NCI-H1092 treated with DMSO at 0.1 percent for 48 hours (cell line): ENCODE data around the gene ACBD3.

Source experiments
- DNase-seq: peaks from one replicate; lab custom pipeline; 2025; lab: John Stamatoyannopoulos, UW

Gene ACBD3

DNA sequence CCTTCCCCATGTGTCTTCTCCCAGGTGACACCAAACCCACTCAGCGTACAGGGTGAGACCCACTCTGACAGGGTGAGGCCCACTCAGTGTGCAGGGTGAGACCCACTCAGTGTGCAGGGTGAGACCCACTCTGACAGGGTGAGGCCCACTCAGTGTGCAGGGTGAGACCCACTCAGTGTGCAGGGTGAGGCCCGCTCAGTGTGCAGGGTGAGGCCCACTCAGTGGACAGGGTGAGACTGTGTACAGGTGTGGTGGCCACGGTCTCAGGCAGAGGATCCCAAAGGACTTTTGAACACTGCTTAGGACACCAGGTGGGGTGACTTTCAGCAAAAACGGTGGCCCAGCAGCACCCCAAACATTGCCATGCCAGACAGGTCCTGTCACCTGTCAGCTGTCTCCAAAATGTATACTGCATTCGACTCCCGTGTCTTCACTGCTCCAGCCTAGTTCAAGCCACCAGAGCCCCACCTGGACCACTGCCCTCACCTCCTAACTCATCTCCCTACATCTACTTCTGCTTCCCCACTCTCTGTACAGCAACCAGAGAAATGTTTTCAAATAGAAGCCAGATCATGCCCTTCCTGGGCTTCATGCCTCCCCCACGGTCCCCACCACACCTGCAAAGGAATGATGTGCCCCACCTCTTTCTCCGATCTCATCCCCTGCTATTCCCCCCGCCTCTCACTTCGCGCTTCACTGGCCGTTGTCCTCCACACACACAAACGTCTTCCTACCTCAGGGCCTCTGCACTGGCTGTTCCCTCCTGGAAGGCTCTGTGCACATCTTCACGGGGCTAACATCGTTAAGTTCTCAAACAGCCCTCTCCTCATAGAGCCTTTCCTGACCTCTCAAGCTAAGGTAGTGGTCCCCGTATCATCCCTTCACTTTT, 52.1 kb downstream of the ACBD3 start:
- DNase-seq, result no peak

- no peak for DNase-seq
Observed at GRCh38 chr1:226133504-226134123, 52.9 kb downstream of the ACBD3 start.

DNA sequence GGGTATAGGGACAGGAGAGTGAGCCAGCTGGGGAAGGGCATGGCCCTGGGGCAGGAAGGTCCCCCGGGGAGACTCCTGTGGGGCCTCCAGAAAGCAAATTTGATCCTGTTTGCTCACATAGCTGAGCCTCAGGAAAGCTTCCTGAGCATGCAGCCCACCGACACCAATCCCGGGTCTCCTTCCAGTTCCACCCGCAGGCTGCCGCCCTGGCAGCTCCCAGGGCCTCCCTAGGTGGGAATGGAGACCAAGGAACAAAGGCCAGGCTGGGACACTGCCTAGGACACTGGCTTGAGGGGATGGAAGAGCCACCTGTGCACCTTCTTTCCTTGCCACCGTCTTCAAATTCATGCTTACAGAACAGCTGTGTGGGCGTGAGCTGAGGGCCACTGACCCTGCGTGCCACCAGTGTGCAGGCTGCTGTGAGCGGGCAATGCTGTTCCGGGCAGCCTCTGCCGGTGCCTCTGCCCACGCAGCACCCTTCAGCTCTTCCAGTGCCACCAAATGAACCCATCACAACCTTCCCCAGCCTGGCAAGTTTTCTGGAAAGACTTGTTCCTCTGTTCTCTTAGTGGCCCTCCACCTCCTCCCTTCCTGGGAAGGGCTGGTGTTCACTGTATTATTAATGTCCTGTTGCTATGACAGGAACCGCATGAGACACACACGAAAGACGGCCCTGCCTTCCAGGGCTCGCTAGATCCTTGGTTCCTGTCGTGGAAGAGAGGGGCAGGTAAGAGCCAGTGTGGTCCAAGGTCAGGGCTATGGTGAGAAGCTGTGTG, 53.6 kb downstream of the ACBD3 start:
- no peak for DNase-seq

GRCh38 chr1:226131639-226132038, 54.9 kb downstream of the ACBD3 start:
- DNase-seq, result no peak

DNA sequence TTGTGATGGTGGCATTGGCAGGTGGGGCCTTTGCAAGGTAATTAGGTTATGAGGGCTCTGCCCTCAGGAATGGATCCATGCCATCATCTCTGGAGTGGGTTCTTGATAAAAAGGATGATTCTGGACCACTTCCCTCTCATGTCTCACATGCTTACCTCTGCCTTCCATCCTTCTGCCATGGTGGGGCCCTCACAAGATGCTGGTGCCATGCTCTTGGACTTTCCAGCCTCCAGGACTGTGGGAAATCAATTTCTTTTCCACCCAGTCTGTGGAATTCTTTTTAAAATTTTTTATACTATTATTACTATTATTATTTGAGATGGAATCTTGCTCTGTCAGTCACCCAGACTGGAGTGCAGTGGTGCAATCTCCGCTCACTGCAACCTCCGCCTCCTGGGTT, 57.3 kb downstream of the ACBD3 start:
- no peak for DNase-seq

DNA sequence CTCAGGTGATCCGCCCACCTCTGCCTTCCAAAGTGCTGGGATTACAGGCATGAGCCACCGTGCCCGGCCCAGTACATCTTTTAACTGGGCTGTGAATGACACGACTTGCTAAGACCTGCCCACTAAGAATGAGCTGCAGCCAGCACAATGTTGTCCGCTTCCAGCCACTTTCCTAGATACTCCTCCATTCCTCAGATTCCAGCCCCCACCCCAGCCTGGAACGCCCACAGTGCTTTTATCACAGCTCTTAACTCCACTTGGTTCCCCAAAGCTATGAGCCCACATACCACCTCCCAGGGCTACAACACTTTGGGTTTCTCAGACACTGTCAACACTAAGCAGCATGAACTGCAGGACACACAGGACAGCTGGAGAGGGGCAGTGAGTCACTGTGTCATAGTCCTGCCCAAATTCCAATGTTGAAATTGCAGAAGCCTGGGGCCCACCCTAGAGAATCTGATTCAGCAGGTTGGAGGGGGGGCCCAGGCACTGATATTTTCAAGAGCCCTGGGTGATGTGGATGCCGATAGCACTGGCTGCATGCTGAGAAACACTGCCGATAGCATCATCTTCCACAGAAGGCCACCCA, 58.0 kb downstream of the ACBD3 start:
- no peak for DNase-seq

DNA sequence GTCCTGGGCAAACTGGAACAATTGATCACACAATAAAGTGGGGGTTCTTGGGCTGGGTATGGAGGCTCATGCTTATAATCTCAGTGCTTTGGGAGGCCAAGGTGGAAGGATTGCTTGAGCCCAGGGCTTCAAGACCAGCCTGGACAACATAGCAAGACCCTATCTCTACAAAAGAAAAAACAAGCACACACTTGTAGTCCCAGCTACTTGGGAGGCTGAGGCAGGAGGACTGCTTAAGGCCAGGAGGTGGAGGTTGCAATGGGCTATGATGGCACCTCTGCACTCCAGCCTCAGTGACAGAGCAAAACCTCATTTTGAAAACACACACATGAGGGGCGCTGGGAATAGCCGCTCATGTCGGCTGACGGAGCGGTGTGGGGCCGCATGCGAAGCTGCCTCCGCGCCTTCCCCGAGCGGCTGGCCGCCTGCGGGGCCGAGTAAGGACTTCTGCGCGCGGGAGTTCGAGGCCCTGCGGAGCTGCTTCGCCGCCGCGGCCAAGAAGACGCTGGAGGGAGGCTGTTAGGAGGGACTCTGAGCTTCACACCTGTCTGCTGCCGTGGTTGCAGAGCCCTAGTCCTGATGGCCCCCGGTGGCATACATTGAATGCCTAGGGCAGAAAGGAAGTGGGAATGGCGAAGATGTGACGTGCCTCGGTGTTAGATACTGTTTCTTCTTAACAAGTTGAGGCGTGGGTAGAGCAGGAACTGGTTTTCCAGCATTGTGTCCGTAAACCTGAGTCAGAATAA, 59.5 kb downstream of the ACBD3 start:
- DNase-seq, result no peak

- no peak for DNase-seq
Observed at GRCh38 chr1:226125831-226126230, 60.7 kb downstream of the ACBD3 start.

DNA sequence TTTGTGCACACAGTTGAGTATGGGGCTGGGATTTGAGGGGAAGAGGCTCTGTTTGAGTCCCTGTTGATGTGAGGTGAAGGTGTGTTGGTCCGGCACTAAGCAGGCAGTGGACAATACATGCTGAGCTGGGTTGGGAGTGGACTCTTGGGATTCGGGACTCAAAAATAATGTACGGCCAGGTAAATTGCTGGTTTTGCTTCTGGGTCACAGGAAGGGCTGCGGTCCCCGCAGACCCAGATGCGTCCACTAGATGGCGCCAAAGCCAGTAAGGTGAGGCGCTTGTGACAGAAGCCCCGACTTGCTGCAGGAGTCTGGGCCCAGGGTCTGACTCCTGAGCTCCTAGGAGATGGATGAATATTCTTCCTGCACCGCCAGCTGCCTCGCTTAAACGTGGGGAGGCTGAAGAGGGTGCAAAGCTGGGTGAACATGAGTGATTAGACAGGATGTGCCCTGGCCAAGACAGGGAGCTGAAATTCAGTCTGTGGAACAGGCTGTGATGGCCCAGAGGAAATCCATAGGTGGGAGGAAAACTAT, 61.4 kb downstream of the ACBD3 start:
- peak; percentile 74 for DNase-seq

- DNase-seq, result no peak
Observed at GRCh38 chr1:226123591-226124471, 62.7 kb downstream of the ACBD3 start.

- no peak for DNase-seq
Observed at GRCh38 chr1:226123212-226123560, 63.4 kb downstream of the ACBD3 start.

- peak; percentile 89 for DNase-seq
Observed at GRCh38 chr1:226121587-226122400, 64.7 kb downstream of the ACBD3 start.

DNA sequence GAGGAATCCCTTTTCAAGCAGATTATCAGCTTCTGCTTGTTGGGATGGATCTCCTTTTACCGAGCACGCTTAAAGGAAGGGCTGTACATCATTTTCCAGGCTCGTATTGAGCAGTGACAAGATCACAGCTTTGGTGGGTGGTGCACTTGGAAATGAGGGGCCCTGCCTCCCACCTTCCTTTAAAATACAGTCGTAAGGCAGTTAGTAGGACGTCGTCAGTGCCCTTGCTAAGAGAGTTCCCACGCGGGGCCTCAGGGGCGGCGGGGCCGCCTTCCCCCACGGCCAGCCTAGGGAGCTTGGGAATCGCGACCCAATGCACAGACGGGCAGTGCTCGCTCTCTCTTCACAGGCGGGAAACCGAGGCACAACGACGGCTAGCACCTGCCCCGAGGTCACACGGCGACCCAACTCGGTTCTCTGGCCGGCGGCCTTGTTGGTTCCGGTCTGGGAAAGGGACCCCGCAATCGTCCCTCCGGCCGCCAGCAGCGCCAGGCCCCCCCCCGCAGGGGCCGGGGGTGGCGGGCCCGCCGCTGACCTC, 65.4 kb downstream of the ACBD3 start:
- DNase-seq, result no peak

DNA sequence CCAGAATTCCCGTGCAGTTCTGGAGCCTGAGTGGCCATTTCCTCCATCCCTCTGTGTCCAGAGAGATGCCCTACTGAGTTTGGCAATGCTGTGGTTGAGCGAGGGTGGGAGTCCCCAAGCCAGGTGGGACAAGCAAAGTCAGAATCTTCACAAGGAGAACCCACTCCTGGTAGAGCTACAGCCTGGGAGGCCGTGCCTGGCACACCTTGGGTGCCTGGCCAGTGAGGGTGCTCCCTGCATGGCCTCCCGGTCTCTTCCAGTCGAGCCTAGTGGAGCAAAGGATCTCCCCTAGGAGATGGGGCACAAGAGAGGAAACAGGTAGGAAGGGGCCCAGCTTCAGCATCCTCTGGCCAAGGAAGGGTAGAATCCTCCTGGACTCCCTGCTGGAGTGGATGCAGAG, 66.1 kb downstream of the ACBD3 start:
- no peak for DNase-seq

DNA sequence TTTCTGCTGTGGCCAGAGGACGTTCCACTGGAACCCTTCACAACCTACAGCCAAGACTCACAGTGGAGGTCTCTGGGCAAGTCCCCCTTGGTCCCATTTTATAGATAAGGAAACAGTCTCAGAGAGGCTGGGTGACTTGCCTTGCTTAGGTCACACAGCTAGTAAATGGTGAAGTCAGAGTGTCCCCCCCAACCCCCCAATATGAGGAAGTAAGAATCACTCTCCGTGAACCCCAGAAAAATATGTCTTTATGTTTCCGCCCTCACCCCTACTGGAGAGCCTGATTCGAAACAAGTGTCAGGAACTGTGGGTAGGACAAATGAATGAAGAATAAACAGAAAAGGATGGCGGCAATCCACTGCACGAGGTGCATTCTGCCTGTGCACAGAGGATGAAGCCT, 67.4 kb downstream of the ACBD3 start:
- DNase-seq, result no peak

- no peak for DNase-seq
Observed at GRCh38 chr1:226118357-226118756, 68.2 kb downstream of the ACBD3 start.

DNA sequence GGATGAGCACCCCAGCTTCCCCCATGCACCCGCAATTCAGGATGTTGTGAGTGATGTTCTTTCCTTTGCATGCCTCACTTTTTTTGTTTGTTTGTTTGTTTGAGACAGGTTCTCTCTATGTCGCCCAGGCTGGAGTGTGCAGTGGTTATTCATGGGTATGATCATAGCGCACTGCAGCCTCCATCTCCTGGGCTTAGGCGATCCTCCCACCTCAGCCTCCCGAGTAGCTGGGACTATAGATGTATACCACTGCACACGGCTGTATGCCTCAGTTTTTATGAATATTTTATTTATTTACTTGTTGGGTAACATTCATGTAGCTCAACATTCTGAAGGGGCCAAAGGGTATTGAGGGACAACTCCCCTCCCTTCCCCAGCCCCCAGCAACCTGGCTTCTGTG, 69.2 kb downstream of the ACBD3 start:
- no peak for DNase-seq

DNA sequence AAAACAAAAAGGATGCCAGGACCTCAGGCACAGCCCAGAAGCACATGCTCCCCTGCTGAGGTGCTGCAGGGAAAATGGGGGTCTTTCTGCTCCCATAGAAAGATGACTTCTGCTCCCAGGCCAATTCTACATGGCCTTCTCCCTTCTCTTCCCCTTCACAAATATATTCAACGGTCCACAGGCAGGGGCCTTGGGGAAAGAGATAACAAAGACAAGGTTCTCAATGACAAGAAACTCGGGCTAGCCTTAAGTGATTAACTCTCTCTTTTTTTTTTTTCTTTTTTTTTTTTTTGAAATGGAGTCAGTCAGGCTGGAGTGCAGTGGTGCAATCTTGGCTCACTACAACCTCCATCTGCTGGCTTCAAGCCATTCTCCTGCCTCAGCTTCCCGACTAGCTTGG, 69.9 kb downstream of the ACBD3 start:
- DNase-seq, result no peak

DNA sequence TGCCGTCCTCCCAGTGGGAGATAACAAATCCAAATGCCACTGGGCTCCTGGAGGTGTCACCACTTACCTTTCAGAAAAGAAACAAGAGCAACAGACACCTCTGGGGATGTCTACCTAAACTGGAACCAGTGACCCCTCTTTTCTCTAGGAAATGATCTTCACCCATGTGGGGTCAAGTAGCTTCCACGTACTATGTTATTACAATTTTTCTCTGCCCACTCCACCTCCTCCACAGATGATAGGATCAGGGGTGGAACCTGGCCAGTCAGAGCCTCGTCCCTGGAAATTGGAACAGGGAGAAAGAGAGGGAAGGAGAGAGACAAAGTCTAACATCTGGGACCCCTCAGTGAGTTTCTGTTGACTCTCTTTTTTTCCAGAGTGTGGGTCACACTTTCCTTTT, 73.9 kb downstream of the ACBD3 start:
- no peak for DNase-seq
